Measurements from ENCODE around the gene MRPS15. TPM values are rescaled to one million over a fixed set of nuclear protein-coding genes. Genes with fewer than 3 reads are reported as not detected.
A peak's percentile ranks its signal among the peaks of the same experiment; 100 is the strongest.

The MRPS15 gene
- total and polyA plus RNA-seq, 2 of the 13 experiments (the other 11 are each of a cell fraction or from before 2014, with no cell fraction given), result 59.0 to 113 TPM

DNA sequence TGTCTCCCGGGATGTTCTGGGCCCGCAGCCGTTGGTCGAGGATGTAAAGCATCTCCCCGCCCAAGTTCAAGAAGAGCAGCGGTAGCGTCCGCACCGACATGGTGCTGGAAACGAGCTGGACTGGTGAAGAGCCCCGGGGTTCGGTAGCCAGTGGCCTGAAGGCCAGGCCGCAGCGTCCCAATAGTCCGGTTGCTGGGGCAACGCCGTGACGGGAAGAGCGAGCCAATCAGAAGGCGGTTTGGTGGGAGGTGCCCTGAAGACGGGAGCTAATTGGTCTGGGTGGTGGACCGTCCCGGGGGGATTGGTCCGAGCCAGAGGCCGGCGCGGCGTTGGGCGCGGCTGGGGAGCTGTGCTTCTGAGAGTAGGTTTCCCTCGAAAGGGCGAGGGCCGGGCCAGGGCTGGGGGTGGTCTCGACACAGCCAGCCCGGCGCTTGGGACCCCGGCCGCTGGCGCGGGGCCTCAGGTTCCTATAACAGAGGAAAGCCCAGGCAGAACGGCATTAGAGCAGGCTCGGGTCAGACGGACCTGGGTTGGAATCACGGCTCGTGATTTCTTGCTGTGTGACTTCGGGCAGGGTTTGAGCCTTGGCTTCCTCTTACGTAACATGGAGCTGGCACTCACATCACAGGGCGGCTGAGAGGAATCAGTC is 13.8 kb downstream of the MRPS15 start, which contains the start of gene OSCP1 (continued):
- TF ChIP-seq, protein P1, sequence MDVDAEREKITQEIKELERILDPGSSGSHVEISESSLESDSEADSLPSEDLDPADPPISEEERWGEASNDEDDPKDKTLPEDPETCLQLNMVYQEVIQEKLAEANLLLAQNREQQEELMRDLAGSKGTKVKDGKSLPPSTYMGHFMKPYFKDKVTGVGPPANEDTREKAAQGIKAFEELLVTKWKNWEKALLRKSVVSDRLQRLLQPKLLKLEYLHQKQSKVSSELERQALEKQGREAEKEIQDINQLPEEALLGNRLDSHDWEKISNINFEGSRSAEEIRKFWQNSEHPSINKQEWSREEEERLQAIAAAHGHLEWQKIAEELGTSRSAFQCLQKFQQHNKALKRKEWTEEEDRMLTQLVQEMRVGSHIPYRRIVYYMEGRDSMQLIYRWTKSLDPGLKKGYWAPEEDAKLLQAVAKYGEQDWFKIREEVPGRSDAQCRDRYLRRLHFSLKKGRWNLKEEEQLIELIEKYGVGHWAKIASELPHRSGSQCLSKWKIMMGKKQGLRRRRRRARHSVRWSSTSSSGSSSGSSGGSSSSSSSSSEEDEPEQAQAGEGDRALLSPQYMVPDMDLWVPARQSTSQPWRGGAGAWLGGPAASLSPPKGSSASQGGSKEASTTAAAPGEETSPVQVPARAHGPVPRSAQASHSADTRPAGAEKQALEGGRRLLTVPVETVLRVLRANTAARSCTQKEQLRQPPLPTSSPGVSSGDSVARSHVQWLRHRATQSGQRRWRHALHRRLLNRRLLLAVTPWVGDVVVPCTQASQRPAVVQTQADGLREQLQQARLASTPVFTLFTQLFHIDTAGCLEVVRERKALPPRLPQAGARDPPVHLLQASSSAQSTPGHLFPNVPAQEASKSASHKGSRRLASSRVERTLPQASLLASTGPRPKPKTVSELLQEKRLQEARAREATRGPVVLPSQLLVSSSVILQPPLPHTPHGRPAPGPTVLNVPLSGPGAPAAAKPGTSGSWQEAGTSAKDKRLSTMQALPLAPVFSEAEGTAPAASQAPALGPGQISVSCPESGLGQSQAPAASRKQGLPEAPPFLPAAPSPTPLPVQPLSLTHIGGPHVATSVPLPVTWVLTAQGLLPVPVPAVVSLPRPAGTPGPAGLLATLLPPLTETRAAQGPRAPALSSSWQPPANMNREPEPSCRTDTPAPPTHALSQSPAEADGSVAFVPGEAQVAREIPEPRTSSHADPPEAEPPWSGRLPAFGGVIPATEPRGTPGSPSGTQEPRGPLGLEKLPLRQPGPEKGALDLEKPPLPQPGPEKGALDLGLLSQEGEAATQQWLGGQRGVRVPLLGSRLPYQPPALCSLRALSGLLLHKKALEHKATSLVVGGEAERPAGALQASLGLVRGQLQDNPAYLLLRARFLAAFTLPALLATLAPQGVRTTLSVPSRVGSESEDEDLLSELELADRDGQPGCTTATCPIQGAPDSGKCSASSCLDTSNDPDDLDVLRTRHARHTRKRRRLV (CRISPR knock-in tag; IDR thresholded peaks at IDR 0.05), result 0 out of 2 replicates have a peak, but pooled peaks have one; percentile 57
- TF ChIP-seq, protein P2, sequence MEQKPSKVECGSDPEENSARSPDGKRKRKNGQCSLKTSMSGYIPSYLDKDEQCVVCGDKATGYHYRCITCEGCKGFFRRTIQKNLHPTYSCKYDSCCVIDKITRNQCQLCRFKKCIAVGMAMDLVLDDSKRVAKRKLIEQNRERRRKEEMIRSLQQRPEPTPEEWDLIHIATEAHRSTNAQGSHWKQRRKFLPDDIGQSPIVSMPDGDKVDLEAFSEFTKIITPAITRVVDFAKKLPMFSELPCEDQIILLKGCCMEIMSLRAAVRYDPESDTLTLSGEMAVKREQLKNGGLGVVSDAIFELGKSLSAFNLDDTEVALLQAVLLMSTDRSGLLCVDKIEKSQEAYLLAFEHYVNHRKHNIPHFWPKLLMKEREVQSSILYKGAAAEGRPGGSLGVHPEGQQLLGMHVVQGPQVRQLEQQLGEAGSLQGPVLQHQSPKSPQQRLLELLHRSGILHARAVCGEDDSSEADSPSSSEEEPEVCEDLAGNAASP (CRISPR knock-in tag; IDR thresholded peaks at IDR 0.05; ENCODE audit: borderline replicate concordance), result no peak
- TF ChIP-seq RFXAP (CRISPR knock-in tag; IDR thresholded peaks at IDR 0.05; ENCODE audit: borderline replicate concordance) (no peak), GABPB1 (CRISPR knock-in tag; IDR thresholded peaks at IDR 0.05) (peak; percentile 63; the same call in 1 of the 2 replicates), NFYB (CRISPR knock-in tag; IDR thresholded peaks at IDR 0.05) (peak; percentile 94), ZNF234 (CRISPR knock-in tag; conservative IDR thresholded peaks at IDR 0.05) (no peak), KLF9 (CRISPR knock-in tag; IDR thresholded peaks at IDR 0.05; ENCODE audit: low read depth) (no peak), PTBP1 (IDR thresholded peaks at IDR 0.05; ENCODE audit: low read depth, low read length, poor library complexity, severe bottlenecking) (no peak), ZNF556 (CRISPR knock-in tag; IDR thresholded peaks at IDR 0.05; ENCODE audit: borderline replicate concordance) (no peak)
- TF ChIP-seq, protein P3, sequence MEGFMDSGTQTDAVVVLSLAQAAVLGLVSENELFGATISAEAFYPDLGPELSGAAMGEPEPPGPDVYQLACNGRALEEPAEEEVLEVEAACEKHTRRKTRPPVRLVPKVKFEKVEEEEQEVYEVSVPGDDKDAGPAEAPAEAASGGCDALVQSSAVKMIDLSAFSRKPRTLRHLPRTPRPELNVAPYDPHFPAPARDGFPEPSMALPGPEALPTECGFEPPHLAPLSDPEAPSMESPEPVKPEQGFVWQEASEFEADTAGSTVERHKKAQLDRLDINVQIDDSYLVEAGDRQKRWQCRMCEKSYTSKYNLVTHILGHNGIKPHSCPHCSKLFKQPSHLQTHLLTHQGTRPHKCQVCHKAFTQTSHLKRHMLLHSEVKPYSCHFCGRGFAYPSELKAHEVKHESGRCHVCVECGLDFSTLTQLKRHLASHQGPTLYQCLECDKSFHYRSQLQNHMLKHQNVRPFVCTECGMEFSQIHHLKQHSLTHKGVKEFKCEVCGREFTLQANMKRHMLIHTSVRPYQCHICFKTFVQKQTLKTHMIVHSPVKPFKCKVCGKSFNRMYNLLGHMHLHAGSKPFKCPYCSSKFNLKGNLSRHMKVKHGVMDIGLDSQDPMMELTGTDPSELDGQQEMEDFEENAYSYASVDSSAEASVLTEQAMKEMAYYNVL (CRISPR knock-in tag; IDR thresholded peaks at IDR 0.05; ENCODE audit: borderline replicate concordance), result no peak
- TF ChIP-seq, protein P4, sequence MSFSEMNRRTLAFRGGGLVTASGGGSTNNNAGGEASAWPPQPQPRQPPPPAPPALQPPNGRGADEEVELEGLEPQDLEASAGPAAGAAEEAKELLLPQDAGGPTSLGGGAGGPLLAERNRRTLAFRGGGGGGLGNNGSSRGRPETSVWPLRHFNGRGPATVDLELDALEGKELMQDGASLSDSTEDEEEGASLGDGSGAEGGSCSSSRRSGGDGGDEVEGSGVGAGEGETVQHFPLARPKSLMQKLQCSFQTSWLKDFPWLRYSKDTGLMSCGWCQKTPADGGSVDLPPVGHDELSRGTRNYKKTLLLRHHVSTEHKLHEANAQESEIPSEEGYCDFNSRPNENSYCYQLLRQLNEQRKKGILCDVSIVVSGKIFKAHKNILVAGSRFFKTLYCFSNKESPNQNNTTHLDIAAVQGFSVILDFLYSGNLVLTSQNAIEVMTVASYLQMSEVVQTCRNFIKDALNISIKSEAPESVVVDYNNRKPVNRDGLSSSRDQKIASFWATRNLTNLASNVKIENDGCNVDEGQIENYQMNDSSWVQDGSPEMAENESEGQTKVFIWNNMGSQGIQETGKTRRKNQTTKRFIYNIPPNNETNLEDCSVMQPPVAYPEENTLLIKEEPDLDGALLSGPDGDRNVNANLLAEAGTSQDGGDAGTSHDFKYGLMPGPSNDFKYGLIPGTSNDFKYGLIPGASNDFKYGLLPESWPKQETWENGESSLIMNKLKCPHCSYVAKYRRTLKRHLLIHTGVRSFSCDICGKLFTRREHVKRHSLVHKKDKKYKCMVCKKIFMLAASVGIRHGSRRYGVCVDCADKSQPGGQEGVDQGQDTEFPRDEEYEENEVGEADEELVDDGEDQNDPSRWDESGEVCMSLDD (CRISPR knock-in tag; IDR thresholded peaks at IDR 0.05; ENCODE audit: borderline replicate concordance), result 0 out of 2 replicates have a peak, but pooled peaks have one; percentile 31
- TF ChIP-seq, protein P5, sequence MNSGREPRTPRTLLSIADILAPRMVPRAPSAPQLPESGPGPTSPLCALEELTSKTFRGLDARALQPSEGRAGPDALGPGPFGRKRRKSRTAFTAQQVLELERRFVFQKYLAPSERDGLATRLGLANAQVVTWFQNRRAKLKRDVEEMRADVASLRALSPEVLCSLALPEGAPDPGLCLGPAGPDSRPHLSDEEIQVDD (CRISPR knock-in tag; IDR thresholded peaks at IDR 0.05; ENCODE audit: borderline replicate concordance), result peak; percentile 77; the same call in 1 of the 2 replicates

Data from HepG2 (cell line).